BE2C (cell line): ENCODE data around the gene GID8.

ENCODE experiments used
- DNase-seq: peaks from one replicate; pipeline ENCODE4 v3.0.0-alpha.2; 2020
- H3K27me3 ChIP-seq: fragments of 250-450 bp; sonication (Bioruptor Pico); 2 replicates; pipeline ENCODE4 v1.5.1; 2020; ENCODE audit warnings: mild to moderate bottlenecking
- H3K36me3 ChIP-seq: fragments of 250-450 bp; sonication (Bioruptor Pico); 2 replicates; pipeline ENCODE4 v1.5.1; 2020; ENCODE audit warnings: mild to moderate bottlenecking
- H3K4me1 ChIP-seq: fragments of 250-450 bp; sonication (Bioruptor Pico); 2 replicates; pipeline ENCODE4 v1.5.1; 2020
- H3K4me3 ChIP-seq: 2 replicates; pipeline ENCODE4 v1.5.1; 2011; ENCODE audit warnings: low read depth, low read length
- H3K9me3 ChIP-seq: fragments of 250-450 bp; sonication (Bioruptor Pico); 2 replicates; pipeline ENCODE4 v1.5.1; 2020
- TF ChIP-seq, protein P1 (sequence below): IDR thresholded peaks from 2 replicates; pipeline ENCODE4 v1.5.1; 2012; ENCODE audit warnings: mild to moderate bottlenecking, low read depth, low read length

Gene GID8

DNA sequence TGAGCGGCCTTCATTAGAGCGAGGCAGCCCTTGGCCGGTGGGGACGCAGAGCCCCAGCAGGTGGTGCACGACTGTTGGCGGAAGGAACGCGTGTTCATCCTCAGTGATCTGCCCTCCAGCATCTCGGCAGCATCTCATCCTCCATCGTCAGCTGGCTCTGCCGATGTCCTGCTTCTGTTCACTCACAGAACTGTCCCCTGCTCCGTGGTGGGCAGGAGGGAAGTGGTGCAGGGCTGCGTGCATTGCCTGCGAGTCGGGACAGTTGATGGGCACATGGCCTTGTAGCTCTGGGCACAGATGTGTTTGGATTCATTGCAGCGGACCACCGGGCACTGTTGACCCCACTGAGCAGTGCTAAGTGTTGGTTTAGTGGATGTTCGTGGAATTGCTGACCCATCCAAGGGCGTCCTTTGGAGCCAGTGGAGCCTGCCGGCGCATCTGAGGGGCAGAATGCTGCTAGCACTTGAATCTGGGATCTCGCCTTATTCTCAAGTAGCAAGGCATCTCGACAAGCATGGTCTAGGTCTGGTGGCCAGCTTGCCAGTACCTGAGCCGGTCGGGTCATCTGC lies 7.9 kb downstream of the GID8 start:
- Histone ChIP-seq H3K36me3 (peaks cover 82% of the 10 kb centered on the region), H3K9me3 (no peaks in the 10 kb centered on the region), H3K4me3 (no peak overlapping the region), H3K27me3 (no peaks in the 10 kb centered on the region), H3K4me1 (peaks cover 11% of the 10 kb centered on the region)
- TF ChIP-seq, protein P1, sequence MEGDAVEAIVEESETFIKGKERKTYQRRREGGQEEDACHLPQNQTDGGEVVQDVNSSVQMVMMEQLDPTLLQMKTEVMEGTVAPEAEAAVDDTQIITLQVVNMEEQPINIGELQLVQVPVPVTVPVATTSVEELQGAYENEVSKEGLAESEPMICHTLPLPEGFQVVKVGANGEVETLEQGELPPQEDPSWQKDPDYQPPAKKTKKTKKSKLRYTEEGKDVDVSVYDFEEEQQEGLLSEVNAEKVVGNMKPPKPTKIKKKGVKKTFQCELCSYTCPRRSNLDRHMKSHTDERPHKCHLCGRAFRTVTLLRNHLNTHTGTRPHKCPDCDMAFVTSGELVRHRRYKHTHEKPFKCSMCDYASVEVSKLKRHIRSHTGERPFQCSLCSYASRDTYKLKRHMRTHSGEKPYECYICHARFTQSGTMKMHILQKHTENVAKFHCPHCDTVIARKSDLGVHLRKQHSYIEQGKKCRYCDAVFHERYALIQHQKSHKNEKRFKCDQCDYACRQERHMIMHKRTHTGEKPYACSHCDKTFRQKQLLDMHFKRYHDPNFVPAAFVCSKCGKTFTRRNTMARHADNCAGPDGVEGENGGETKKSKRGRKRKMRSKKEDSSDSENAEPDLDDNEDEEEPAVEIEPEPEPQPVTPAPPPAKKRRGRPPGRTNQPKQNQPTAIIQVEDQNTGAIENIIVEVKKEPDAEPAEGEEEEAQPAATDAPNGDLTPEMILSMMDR, result peak; percentile 24
- no peak for DNase-seq

DNA sequence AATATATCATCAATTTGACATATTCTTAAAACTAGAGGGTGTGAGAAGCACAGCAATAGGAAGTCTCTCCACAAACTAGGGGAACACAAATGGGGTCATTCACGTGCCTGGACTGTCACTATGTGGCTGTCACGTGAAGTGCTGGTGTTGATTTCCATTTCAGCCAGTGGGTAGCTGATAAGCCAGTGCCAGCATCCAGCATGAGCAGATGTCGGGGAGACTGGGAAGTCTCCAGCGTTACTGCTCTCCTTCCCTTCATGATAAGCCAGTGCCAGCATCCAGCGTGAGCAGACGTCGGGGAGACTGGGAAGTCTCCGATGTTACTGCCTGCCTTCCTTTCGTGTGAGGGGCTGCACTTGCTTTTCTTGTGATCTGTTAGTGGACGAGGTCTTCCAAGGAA lies 9.0 kb downstream of the GID8 start:
- H3K36me3 ChIP-seq, result peaks cover 77% of the 10 kb centered on the region

DNA sequence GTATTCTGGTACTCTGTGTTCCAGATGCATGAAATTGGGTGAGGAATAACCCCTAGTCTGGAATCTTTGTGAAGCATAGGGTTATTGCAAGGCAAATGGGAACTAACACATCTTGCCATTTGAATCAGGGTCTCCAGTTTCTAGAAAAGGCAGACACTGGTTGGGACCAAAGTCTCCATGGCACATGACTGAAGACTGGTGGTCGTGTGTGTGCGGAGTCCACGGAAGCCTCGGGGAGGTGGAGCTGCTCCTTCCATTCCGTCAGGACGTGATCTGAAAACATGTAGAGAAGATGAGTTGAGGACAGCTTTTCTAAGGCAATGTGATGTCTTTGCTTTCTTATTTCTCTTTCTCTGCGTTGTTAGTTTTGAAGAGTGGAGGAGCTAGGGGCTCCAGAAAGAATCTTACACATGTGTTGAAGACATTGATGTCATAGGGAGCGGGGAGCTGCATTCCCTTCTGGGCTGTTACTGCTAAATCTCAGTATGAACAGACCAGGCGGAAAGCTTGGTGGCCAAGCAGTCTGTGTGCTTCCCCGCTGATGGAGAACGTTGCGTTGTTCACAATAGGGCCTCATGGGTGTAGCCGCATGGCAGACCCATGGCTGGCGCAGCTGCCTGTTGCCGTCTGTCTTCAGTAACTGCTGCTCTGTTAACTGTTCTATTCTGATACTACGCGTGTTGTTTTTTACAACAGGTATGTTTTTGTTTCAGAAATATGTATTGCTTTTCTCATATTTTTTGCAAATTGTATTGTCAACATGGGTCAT lies 9.8 kb downstream of the GID8 start:
- DNase-seq, result no peak
- H3K4me3 ChIP-seq, result no peak overlapping the region
- peaks cover 11% of the 10 kb centered on the region for H3K4me1 ChIP-seq
- H3K9me3 ChIP-seq, result no peaks in the 10 kb centered on the region
- peaks cover 72% of the 10 kb centered on the region for H3K36me3 ChIP-seq
- no peaks in the 10 kb centered on the region for H3K27me3 ChIP-seq
- TF ChIP-seq, protein P1, result no peak

More for the DNA sequence above, 9.0 kb downstream of the GID8 start:
- no peaks in the 10 kb centered on the region for H3K9me3 ChIP-seq
- no peaks in the 10 kb centered on the region for H3K27me3 ChIP-seq
- DNase-seq, result peak; percentile 71
- H3K4me3 ChIP-seq, result no peak overlapping the region
- TF ChIP-seq, protein P1, result no peak
- H3K4me1 ChIP-seq, result peaks cover 11% of the 10 kb centered on the region

DNA sequence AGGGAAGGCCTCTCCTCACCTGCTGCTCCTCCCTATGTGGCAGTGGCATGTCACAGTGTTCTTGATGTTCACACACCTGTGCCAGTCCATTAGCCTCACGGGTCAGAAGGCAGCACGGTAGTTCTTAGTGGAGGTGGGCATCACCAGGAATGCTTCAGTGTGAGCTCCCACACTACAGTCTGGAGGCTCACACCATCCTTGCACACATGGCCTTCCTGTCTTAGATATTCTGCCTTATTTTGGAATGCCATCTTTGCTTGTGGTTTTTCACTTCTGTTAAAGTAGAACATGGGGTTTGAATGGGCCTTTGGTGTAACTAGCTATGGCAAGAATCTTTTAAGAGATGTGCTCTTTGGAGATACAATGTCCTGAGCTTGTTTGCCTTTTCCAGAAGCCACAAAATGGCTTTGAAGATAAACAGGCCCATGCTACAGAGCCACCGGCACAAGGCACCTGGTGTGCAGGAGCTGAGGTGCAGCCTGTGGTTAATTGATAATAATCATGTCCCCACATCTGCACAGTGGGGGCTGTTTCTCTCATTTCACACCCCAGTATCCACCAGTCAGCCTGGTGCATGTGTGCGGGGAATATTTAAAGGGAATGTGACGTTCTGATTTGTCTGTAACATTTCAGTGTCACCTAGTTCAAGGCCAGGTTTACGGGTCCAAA lies 11.3 kb downstream of the GID8 start:
- H3K36me3 ChIP-seq, result peaks cover 56% of the 10 kb centered on the region
- H3K4me1 ChIP-seq, result peaks cover 19% of the 10 kb centered on the region
- DNase-seq, result no peak
- no peaks in the 10 kb centered on the region for H3K9me3 ChIP-seq
- TF ChIP-seq, protein P1, result no peak
- no peaks in the 10 kb centered on the region for H3K27me3 ChIP-seq
- no peak overlapping the region for H3K4me3 ChIP-seq

DNA sequence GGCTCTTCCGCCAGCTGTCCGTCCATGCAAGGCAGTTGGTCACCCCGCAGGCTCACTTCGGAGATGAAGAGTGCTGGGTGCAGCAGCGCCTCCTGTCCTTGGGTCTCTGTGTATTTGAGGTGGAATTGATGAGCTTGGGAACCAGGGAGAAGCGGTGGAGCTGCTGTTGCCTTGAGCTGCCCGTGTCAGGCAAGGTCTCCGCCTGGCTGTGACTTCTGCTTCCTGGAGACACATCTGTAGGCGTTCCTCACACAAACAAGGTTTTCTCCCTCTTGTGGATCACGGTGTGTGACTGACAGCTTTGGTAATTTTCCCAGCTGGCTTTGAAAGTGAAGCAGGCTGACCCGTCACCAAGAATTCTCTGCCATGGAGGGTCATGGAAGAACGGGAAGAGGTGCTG lies 12.0 kb downstream of the GID8 start:
- Histone ChIP-seq H3K27me3 (no peaks in the 10 kb centered on the region), H3K36me3 (peaks cover 50% of the 10 kb centered on the region), H3K4me1 (peaks cover 25% of the 10 kb centered on the region), H3K4me3 (no peak overlapping the region), H3K9me3 (no peaks in the 10 kb centered on the region)
- TF ChIP-seq, protein P1, result no peak
- DNase-seq, result no peak

DNA sequence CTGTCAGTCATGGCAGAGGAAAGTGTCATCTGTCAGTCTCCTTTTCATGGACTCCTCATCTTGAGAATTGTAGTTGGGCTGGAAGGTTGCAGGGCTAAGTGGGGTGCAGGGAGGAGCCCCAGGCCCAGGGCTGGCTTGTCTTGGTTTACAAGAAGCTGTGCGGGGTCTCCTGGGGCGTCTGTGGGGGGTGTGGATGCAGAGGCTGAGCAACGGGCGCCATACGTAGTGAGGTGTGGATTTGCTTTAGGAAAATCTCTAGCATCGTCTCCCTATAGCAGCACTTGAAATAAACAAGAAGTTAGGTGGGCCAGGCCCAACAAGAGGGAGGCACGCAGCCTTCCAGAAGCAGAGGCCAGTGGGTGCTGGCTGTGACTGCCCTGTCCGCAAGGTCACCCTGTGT lies 12.8 kb downstream of the GID8 start:
- peaks cover 25% of the 10 kb centered on the region for H3K4me1 ChIP-seq
- TF ChIP-seq, protein P1, result no peak
- H3K4me3 ChIP-seq, result no peak overlapping the region
- no peaks in the 10 kb centered on the region for H3K27me3 ChIP-seq
- no peaks in the 10 kb centered on the region for H3K9me3 ChIP-seq
- H3K36me3 ChIP-seq, result peaks cover 43% of the 10 kb centered on the region
- no peak for DNase-seq
